CD14-positive monocyte (primary cell): ENCODE measurements around the gene AFF1. TPM values are rescaled to one million over a fixed set of nuclear protein-coding genes. Genes with fewer than 3 reads are reported as not detected.

Experiments used
- DNase-seq, 3 donors: peaks; one replicate each; pipeline ENCODE4 v3.0.0-alpha.2; 2011 to 2022
- H2AFZ ChIP-seq: 2 replicates; pipeline ENCODE4 v1.6.0; 2012; ENCODE audit warnings: mild to moderate bottlenecking, low read depth, low read length, inconsistent platforms; ENCODE audit not compliant: insufficient read depth, poor library complexity, severe bottlenecking
- H3K27ac ChIP-seq, 2 donors: 1 replicate in 1 of 2; 2 replicates in 1 of 2; pipeline ENCODE4 v1.5.1; 2012 to 2013; ENCODE audit warnings: low read length in 2 of 2, control low read depth in 1 of 2, inconsistent platforms in 1 of 2, low read depth in 1 of 2, mild to moderate bottlenecking in 1 of 2
- H3K27me3 ChIP-seq, 2 donors: one replicate each; pipeline versions ENCODE4 v1.6.0 to v1.6.1; 2011 to 2013; ENCODE audit warnings: low read length in 2 of 2; ENCODE audit not compliant: control insufficient read depth in 2 of 2, insufficient read depth in 2 of 2
- H3K36me3 ChIP-seq, 2 donors: replicated peaks in 1 of 2; 1 replicate in 1 of 2; 2 replicates in 1 of 2; pipeline versions ENCODE4 v1.5.1 to v1.6.1; 2012 to 2013; ENCODE audit warnings: low read length in 2 of 2, control low read depth in 1 of 2, inconsistent platforms in 1 of 2, mild to moderate bottlenecking in 1 of 2; ENCODE audit not compliant: insufficient read depth in 2 of 2, control insufficient read depth in 1 of 2
- H3K4me1 ChIP-seq, 2 donors: 1 replicate in 1 of 2; 2 replicates in 1 of 2; pipeline versions ENCODE4 v1.5.1 to v1.6.1; 2012 to 2013; ENCODE audit warnings: low read length in 2 of 2, control low read depth in 1 of 2, inconsistent platforms in 1 of 2, mild to moderate bottlenecking in 1 of 2, moderate library complexity in 1 of 2; ENCODE audit not compliant: insufficient read depth in 2 of 2, control insufficient read depth in 1 of 2
- H3K4me2 ChIP-seq: replicated peaks from 2 replicates; pipeline ENCODE3; 2012; ENCODE audit warnings: low read length, moderate library complexity, mild to moderate bottlenecking; ENCODE audit not compliant: poor library complexity, severe bottlenecking; ENCODE audit errors: extremely low read depth
- H3K4me3 ChIP-seq, 3 experiments: fragments of 200-600 bp in 1 of 3; sonication (generic) in 1 of 3; replicated peaks in 1 of 3; 1 replicate in 2 of 3; 2 replicates in 1 of 3; pipeline ENCODE4 v1.5.1; 2011 to 2013; ENCODE audit warnings: low read length in 3 of 3, mild to moderate bottlenecking in 3 of 3, control low read depth in 2 of 3, low read depth in 2 of 3, inconsistent platforms in 1 of 3, moderate library complexity in 1 of 3
- H3K79me2 ChIP-seq: 2 replicates; pipeline ENCODE4 v1.6.0; 2012; ENCODE audit warnings: mild to moderate bottlenecking, control low read depth, inconsistent platforms, low read length, moderate library complexity; ENCODE audit not compliant: insufficient read depth
- H3K9ac ChIP-seq: 2 replicates; pipeline ENCODE4 v1.6.0; 2017; ENCODE audit warnings: low read length, mild to moderate bottlenecking; ENCODE audit not compliant: insufficient read depth, poor library complexity, severe bottlenecking
- H3K9me3 ChIP-seq, 2 donors: replicated peaks in 1 of 2; 1 replicate in 1 of 2; 2 replicates in 1 of 2; pipeline versions ENCODE4 v1.5.1 to v1.6.1; 2012 to 2013; ENCODE audit warnings: low read length in 2 of 2, control low read depth in 1 of 2; ENCODE audit not compliant: control insufficient read depth in 1 of 2, insufficient read depth in 1 of 2
- H4K20me1 ChIP-seq: 2 replicates; pipeline ENCODE4 v1.6.0; 2012; ENCODE audit warnings: mild to moderate bottlenecking, low read length, control low read depth, moderate library complexity; ENCODE audit not compliant: insufficient read depth
- H3K27ac Mint-ChIP-seq, 7 donors: one replicate each; pipeline ENCODE4 v1.8.0; 2020; ENCODE audit warnings: mild to moderate bottlenecking in 7 of 7, mixed read lengths in 7 of 7, moderate library complexity in 6 of 7, inconsistent platforms in 2 of 7
- H3K27me3 Mint-ChIP-seq, 3 donors: one replicate each; pipeline ENCODE4 v1.8.0; 2021 to 2022; ENCODE audit warnings: low read depth in 3 of 3, mild to moderate bottlenecking in 3 of 3, mixed read lengths in 3 of 3, moderate library complexity in 3 of 3, inconsistent platforms in 1 of 3
- H3K36me3 Mint-ChIP-seq, 2 donors: one replicate each; pipeline ENCODE4 v1.8.0; 2020; ENCODE audit warnings: mixed read lengths in 2 of 2, inconsistent platforms in 1 of 2, mild to moderate bottlenecking in 1 of 2
- H3K4me1 Mint-ChIP-seq: one replicate; pipeline ENCODE4 v1.8.0; 2020; ENCODE audit warnings: mild to moderate bottlenecking, mixed read lengths
- H3K4me3 Mint-ChIP-seq, 2 donors: one replicate each; pipeline ENCODE4 v1.8.0; 2020; ENCODE audit warnings: mild to moderate bottlenecking in 2 of 2, mixed read lengths in 2 of 2, moderate library complexity in 1 of 2
- H3K9me3 Mint-ChIP-seq, 7 donors: one replicate each; pipeline ENCODE4 v1.8.0; 2020 to 2022; ENCODE audit warnings: mixed read lengths in 7 of 7, mild to moderate bottlenecking in 6 of 7, moderate library complexity in 6 of 7, inconsistent platforms in 2 of 7
- WGBS: methylation state at CpG from one replicate; pipeline ENCODE4 v1.1.5; 2013; ENCODE audit warnings: missing lambda C conversion rate; ENCODE audit not compliant: insufficient coverage; 5-methylcytosine and 5-hydroxymethylcytosine counted together
- intact Hi-C, 2 donors: fragments of 100-400 bp; cut with micrococcal nuclease; formaldehyde crosslinking; loops; one replicate each; pipeline versions ENCODE4 v1.15.0 to v1.15.1; 2023
- polyA plus RNA-seq, 3 donors: library from polyadenylated mRNA; depleted of rRNA in 1 of 3; unstranded in 2 of 3; stranded (reverse) in 1 of 3; fragments of 300-500 nt in 2 of 3; fragments of >200 nt in 1 of 3; fragmentation: Illumina TruSeq in 2 of 3; gene quantifications; 1 replicate in 2 of 3; 2 replicates in 1 of 3; pipeline ENCODE4 v1.2.3, GENCODE V29; 2012 to 2021
- TF ChIP-seq, protein P1 (sequence below): fragments of 200-600 bp; IDR thresholded peaks from one replicate; pipeline ENCODE4 v1.8.0; 2022; ENCODE audit warnings: antibody characterized with exemption, mild to moderate bottlenecking

Gene AFF1
- polyA plus RNA-seq, 3 donors = 7.5 to 20.9 (median 16.3) TPM

DNA sequence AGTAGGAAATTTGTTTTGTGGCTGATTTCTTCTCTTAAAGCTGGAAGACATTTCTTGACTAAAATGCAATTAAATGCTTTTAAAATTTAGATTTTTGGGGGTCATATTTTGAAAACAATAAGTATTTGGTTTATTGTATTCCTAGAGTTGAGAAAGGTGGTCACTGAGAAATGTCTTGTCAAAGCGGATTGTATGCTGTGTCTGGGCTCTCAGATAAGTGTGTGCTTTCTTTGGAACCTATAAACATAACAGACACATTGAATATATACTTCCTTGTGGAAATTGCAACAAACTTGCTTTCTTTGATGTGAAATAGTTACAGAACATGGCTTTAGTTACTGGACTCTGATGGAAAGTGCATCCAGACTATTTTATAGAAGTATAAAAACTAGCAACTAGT, 75.4 kb downstream of the AFF1 start:
- Histone ChIP-seq H3K4me3 (no peak overlapping the region), H3K9me3 (no peaks in the 10 kb centered on the region), H3K4me1 (peaks cover 62 to 79% of the 10 kb centered on the region in 2 donors), H2AFZ (no peak overlapping the region), H3K27me3 (no peaks in the 10 kb centered on the region), H3K36me3 (no peaks in the 10 kb centered on the region), H4K20me1 (peaks cover 39% of the 10 kb centered on the region), H3K27ac (peak overlapping the region in 1 of 2 donors; percentile 58), H3K9ac (no peak overlapping the region), H3K4me2 (no peak overlapping the region), H3K79me2 (peaks cover 83% of the 10 kb centered on the region)
- peak overlapping the region in 1 of 7 donors; percentile 79 for H3K27ac Mint-ChIP-seq
- no peak for DNase-seq
- intact Hi-C loops = no loop called here
- H3K4me1 Mint-ChIP-seq = peaks cover 76% of the 10 kb centered on the region
- H3K4me3 Mint-ChIP-seq = no peak overlapping the region
- H3K36me3 Mint-ChIP-seq = no peaks in the 10 kb centered on the region
- no CpG with 5 or more reads among the region's 1 CpG for WGBS
- TF ChIP-seq, protein P1, sequence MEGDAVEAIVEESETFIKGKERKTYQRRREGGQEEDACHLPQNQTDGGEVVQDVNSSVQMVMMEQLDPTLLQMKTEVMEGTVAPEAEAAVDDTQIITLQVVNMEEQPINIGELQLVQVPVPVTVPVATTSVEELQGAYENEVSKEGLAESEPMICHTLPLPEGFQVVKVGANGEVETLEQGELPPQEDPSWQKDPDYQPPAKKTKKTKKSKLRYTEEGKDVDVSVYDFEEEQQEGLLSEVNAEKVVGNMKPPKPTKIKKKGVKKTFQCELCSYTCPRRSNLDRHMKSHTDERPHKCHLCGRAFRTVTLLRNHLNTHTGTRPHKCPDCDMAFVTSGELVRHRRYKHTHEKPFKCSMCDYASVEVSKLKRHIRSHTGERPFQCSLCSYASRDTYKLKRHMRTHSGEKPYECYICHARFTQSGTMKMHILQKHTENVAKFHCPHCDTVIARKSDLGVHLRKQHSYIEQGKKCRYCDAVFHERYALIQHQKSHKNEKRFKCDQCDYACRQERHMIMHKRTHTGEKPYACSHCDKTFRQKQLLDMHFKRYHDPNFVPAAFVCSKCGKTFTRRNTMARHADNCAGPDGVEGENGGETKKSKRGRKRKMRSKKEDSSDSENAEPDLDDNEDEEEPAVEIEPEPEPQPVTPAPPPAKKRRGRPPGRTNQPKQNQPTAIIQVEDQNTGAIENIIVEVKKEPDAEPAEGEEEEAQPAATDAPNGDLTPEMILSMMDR = no peak
- no peaks in the 10 kb centered on the region for H3K27me3 Mint-ChIP-seq
- H3K9me3 Mint-ChIP-seq = no peaks in the 10 kb centered on the region

DNA sequence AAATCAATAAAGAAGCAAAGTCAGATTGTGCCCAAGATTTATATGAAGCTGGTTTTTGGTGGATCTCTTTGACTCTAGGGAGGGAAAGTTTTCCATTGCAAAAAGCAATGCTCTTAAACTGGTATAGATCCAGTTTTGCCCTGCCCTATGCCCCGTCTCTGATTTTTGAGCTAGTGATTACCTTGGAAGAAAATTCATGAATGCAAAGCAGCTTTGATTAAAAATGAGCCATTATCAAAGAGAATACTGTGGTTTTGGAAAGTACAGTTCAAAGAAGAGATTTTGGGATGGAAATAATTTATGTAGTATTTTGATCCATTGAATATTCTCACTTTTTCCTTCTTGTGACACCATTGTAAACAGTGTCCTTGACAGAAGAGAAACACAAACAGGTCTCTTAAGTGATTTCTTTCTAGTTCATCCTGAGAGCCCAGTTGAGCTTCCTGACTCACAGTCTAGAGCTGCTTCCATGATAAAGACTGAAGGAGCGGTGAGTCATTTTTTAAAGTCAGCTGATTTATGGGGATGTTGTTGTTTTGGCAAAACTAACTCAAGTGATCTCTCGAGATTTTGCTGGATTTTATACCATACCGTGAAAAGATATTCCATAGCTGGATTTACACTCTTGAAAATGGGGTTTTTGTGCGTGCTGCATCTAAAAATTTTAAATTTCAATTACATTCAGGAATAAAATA, 76.7 kb downstream of the AFF1 start:
- Histone ChIP-seq H3K36me3 (no peaks in the 10 kb centered on the region), H3K9me3 (no peaks in the 10 kb centered on the region), H2AFZ (no peak overlapping the region), H3K4me2 (peak overlapping the region; percentile 34), H3K4me1 (peaks cover 61 to 82% of the 10 kb centered on the region in 2 donors), H4K20me1 (peaks cover 41% of the 10 kb centered on the region), H3K27me3 (no peaks in the 10 kb centered on the region), H3K4me3 (peak overlapping the region in 1 of 3 experiments; percentile 25), H3K9ac (no peak overlapping the region), H3K79me2 (peaks cover 94% of the 10 kb centered on the region), H3K27ac (peak overlapping the region in 1 of 2 donors; percentile 66)
- 100% methylated on average over 1 of the region's 5 CpGs for WGBS
- no peaks in the 10 kb centered on the region for H3K36me3 Mint-ChIP-seq
- peak overlapping the region in 1 of 2 donors; percentile 63 for H3K4me3 Mint-ChIP-seq
- H3K4me1 Mint-ChIP-seq = peaks cover 79% of the 10 kb centered on the region
- H3K27ac Mint-ChIP-seq = peak overlapping the region; percentile 57 to 82 (median 73)
- peak; percentile 72 to 92 (median 89) for DNase-seq
- H3K27me3 Mint-ChIP-seq = no peaks in the 10 kb centered on the region
- H3K9me3 Mint-ChIP-seq = no peaks in the 10 kb centered on the region
- TF ChIP-seq, protein P1 = no peak
- intact Hi-C loops = no loop called here
